ENCODE data around the gene FAM174B. TPM values are rescaled to one million over a fixed set of nuclear protein-coding genes. Genes with fewer than 3 reads are reported as not detected.
A peak's percentile ranks its signal among the peaks of the same experiment; 100 is the strongest.

FAM174B gene
- total RNA-seq (4.1 TPM), polyA plus RNA-seq (10 to 100 TPM in 3 of 4 donors, 1 to 10 TPM in 1; 8.4 to 15.1 (median 13.1) TPM)

DNA sequence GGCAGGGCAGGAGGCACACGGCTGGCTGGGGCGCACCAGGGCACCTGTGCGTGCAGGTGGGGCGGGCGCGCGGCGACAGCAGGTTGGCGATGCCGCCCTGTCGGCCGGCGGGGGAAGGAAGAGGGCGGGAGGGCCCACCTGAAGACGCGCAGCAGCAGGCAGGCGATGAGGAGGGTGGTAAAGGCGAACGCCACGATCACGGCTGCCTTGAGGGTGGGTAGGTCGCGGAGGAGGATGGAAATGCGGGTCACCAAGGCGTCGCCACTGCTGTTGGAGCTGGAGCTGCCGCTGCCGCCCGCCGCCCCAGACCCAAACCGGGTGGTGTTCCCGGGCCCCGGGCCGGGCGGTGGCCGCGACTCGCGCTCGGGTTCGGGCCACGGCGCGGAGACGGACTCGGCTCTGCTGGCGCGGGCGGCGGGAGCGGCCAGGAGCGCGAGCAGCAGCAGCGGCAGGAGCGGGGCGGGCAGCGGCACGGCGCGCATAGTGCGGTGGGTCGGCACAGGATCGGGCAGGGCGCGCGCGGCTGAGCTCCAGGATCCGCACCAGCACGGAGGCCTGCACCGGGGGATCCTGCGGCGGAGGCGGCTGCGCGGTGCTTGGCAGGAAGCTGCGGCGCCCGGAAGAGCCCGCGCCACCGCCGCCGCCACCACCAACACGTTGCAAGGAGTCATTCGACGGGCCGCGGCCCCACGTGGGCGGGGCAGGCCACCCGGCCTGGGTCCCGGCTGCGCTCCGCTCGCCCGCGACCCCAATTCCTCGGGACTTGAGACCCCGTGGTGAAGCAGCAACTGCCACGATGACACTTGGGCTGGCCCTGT is at the start of gene FAM174B:
TSS of gene FAM174B (minus strand) at position 598 of the 818 bp plus-strand sequence.
- Mint-ChIP-seq H3K27me3 (peaks cover 47% of the 10 kb centered on the region), H3K36me3 (no peaks in the 10 kb centered on the region), H3K4me1 (peaks cover 0 to 20% (median 5%) of the 10 kb centered on the region in 4 donors), H3K9me3 (peaks cover 0 to 3% (median 0%) of the 10 kb centered on the region in 7 donors), H3K27ac (no peak within 1 kb of the TSS), H3K4me3 (peak within 1 kb of the TSS; percentile 63 to 81 (median 77))
- H3K4me1 ChIP-seq (ENCODE audit: control insufficient read depth, insufficient read depth, low read length, poor library complexity, severe bottlenecking), result no peaks in the 10 kb centered on the region
- no peak within 1 kb of the TSS for H3K27ac ChIP-seq (ENCODE audit: insufficient read depth, low read length, poor library complexity, severe bottlenecking)
- DNase-seq (peak in 2 of 3 donors; percentile 18 to 66), ATAC-seq (ENCODE audit: low read depth in 2 of 2) (peak; percentile 57 to 74)
- H3K27me3 ChIP-seq (ENCODE audit: control insufficient read depth, insufficient read depth, low read length), result peaks cover 20% of the 10 kb centered on the region
- H3K36me3 ChIP-seq (ENCODE audit: control insufficient read depth, insufficient read depth, low read length), result no peaks in the 10 kb centered on the region
- peaks cover 0 to 3% of the 10 kb centered on the region in 2 experiments for H3K9me3 ChIP-seq (ENCODE audit: control insufficient read depth in 2 of 2, low read length in 2 of 2)
- H3K4me3 ChIP-seq (ENCODE audit: low read depth, low read length), result no peak within 1 kb of the TSS

DNA sequence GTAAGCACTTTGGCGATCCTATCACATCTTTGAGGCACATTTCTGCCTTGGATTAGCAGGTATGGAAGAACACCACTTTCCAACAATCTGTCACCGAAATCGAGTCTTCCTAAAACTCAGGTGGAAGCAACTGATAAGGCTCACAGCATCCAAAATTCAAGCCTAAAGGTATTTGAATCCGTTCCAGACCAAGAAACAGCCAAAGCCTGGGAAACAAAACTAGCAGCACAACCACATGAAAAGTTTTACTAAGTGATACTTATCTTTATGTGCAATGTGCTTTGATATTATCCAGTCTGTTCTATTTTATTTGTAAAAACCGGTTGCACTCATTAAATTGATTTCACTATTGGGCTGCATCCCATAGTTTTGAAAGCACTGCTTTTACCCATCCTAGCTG is 40.5 kb upstream of the FAM174B start:
- Histone ChIP-seq H3K36me3 (ENCODE audit: control insufficient read depth, insufficient read depth, low read length) (no peaks in the 10 kb centered on the region), H3K27me3 (ENCODE audit: control insufficient read depth, insufficient read depth, low read length) (peaks cover 4% of the 10 kb centered on the region), H3K9me3 (ENCODE audit: control insufficient read depth in 2 of 2, low read length in 2 of 2) (peaks cover 0 to 2% of the 10 kb centered on the region in 2 experiments), H3K27ac (ENCODE audit: insufficient read depth, low read length, poor library complexity, severe bottlenecking) (no peak overlapping the region), H3K4me1 (ENCODE audit: control insufficient read depth, insufficient read depth, low read length, poor library complexity, severe bottlenecking) (no peaks in the 10 kb centered on the region), H3K4me3 (ENCODE audit: low read depth, low read length) (no peak overlapping the region)
- H3K9me3 Mint-ChIP-seq, result peaks cover 0 to 9% (median 4%) of the 10 kb centered on the region in 7 donors
- H3K27me3 Mint-ChIP-seq, result peaks cover 20% of the 10 kb centered on the region
- H3K4me1 Mint-ChIP-seq, result peaks cover 0 to 3% (median 0%) of the 10 kb centered on the region in 4 donors
- no peak overlapping the region for H3K27ac Mint-ChIP-seq
- H3K36me3 Mint-ChIP-seq, result no peaks in the 10 kb centered on the region
- DNase-seq (no peak), ATAC-seq (ENCODE audit: low read depth in 2 of 2) (no peak)
- no peak overlapping the region for H3K4me3 Mint-ChIP-seq

DNA sequence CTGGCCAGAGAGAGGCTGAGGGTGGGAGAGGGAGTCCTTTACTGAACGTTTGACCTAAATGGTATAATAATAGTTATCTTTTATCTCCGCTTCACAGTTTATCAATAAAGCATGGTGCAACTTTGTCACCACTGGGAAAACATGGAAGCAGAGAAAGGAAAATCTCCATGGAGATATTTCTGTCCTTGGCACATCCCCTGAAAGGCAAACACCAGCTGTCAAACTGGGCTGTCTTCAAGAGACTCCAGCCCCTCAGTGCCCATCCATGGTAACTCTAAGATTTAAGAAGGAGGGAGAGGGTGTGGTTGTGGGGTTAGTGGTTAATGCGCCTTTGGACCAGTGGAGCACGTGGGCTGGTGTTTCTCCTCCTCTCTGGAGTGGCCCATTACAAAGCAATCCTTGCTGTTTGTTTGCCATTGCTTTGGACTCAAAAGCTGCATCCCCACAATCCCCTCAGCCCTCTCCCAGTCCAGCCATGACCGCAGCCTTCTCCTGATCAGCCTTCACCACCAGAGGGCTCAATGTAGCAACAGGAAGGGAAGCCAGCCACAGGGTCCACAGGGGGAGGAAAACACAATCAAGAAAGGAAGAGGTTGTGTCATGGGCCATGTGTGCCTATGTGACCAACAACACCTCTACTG is 38.2 kb upstream of the FAM174B start:
- H3K36me3 Mint-ChIP-seq, result peaks cover 9% of the 10 kb centered on the region
- H3K9me3 ChIP-seq (ENCODE audit: control insufficient read depth in 2 of 2, low read length in 2 of 2), result peaks cover 0 to 2% of the 10 kb centered on the region in 2 experiments
- H3K4me1 ChIP-seq (ENCODE audit: control insufficient read depth, insufficient read depth, low read length, poor library complexity, severe bottlenecking), result no peaks in the 10 kb centered on the region
- H3K4me1 Mint-ChIP-seq, result peaks cover 0 to 3% (median 0%) of the 10 kb centered on the region in 4 donors
- H3K4me3 Mint-ChIP-seq, result no peak overlapping the region
- no peaks in the 10 kb centered on the region for H3K36me3 ChIP-seq (ENCODE audit: control insufficient read depth, insufficient read depth, low read length)
- no peak overlapping the region for H3K27ac ChIP-seq (ENCODE audit: insufficient read depth, low read length, poor library complexity, severe bottlenecking)
- peaks cover 0 to 8% (median 3%) of the 10 kb centered on the region in 7 donors for H3K9me3 Mint-ChIP-seq
- ATAC-seq (ENCODE audit: low read depth in 2 of 2) (no peak), DNase-seq (no peak)
- H3K27me3 Mint-ChIP-seq, result peaks cover 26% of the 10 kb centered on the region
- peaks cover 4% of the 10 kb centered on the region for H3K27me3 ChIP-seq (ENCODE audit: control insufficient read depth, insufficient read depth, low read length)
- no peak overlapping the region for H3K27ac Mint-ChIP-seq
- H3K4me3 ChIP-seq (ENCODE audit: low read depth, low read length), result no peak overlapping the region

DNA sequence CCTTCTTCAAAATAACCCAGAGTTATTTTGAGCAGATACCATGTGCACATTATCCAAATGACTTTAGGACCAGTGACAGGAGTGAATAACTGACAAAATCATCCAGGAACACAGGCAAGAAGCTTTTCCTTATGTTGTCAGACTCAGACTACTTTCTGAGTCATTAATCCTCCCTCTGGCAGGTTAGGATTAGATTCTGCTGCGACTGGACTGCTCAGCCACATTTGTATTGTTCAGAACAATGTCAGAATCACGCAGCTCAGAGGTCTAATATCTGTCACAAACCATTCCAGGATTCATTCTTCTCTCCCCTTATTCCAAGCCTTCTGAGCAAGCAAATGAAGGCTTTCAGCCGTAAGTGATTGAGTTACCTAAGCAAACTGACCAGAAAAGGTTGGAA is 34.8 kb upstream of the FAM174B start:
- Histone ChIP-seq H3K9me3 (ENCODE audit: control insufficient read depth in 2 of 2, low read length in 2 of 2) (peaks cover 0 to 14% of the 10 kb centered on the region in 2 experiments), H3K27ac (ENCODE audit: insufficient read depth, low read length, poor library complexity, severe bottlenecking) (no peak overlapping the region), H3K4me3 (ENCODE audit: low read depth, low read length) (no peak overlapping the region), H3K4me1 (ENCODE audit: control insufficient read depth, insufficient read depth, low read length, poor library complexity, severe bottlenecking) (no peaks in the 10 kb centered on the region), H3K27me3 (ENCODE audit: control insufficient read depth, insufficient read depth, low read length) (no peaks in the 10 kb centered on the region), H3K36me3 (ENCODE audit: control insufficient read depth, insufficient read depth, low read length) (no peaks in the 10 kb centered on the region)
- no peak overlapping the region for H3K27ac Mint-ChIP-seq
- H3K4me1 Mint-ChIP-seq, result peaks cover 0 to 3% (median 0%) of the 10 kb centered on the region in 4 donors
- ATAC-seq (ENCODE audit: low read depth in 2 of 2) (no peak), DNase-seq (no peak)
- no peak overlapping the region for H3K4me3 Mint-ChIP-seq
- peaks cover 0 to 17% (median 3%) of the 10 kb centered on the region in 7 donors for H3K9me3 Mint-ChIP-seq
- peaks cover 31% of the 10 kb centered on the region for H3K27me3 Mint-ChIP-seq
- H3K36me3 Mint-ChIP-seq, result peaks cover 9% of the 10 kb centered on the region

DNA sequence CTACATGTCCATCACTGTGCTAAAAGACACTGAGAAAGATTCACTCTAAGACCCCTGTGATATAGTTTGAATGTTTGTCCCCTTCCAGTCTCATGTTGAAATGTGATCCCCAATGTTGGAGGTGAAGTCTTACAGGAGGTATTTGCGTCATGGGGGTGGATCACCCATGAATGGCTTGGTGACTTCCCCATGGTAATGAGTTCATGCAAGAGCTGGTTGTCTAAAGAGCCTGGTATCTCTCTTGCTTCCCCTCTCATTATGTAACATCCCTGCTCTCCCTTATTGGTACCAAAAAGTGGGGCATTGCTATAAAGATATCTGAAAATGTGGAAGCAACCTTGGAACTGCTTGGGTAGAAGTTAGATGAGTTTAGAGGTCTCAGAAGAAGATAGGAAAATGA is 32.2 kb upstream of the FAM174B start:
- Mint-ChIP-seq H3K4me1 (no peaks in the 10 kb centered on the region), H3K4me3 (no peak overlapping the region), H3K36me3 (peaks cover 9% of the 10 kb centered on the region), H3K27me3 (peaks cover 26% of the 10 kb centered on the region), H3K27ac (no peak overlapping the region), H3K9me3 (peaks cover 0 to 17% (median 1%) of the 10 kb centered on the region in 7 donors)
- DNase-seq, result no peak
- Histone ChIP-seq H3K4me3 (ENCODE audit: low read depth, low read length) (no peak overlapping the region), H3K27ac (ENCODE audit: insufficient read depth, low read length, poor library complexity, severe bottlenecking) (no peak overlapping the region), H3K9me3 (ENCODE audit: control insufficient read depth in 2 of 2, low read length in 2 of 2) (peaks cover 0 to 14% of the 10 kb centered on the region in 2 experiments), H3K27me3 (ENCODE audit: control insufficient read depth, insufficient read depth, low read length) (no peaks in the 10 kb centered on the region), H3K4me1 (ENCODE audit: control insufficient read depth, insufficient read depth, low read length, poor library complexity, severe bottlenecking) (no peaks in the 10 kb centered on the region), H3K36me3 (ENCODE audit: control insufficient read depth, insufficient read depth, low read length) (no peaks in the 10 kb centered on the region)
- no peak for ATAC-seq (ENCODE audit: low read depth in 2 of 2)

DNA sequence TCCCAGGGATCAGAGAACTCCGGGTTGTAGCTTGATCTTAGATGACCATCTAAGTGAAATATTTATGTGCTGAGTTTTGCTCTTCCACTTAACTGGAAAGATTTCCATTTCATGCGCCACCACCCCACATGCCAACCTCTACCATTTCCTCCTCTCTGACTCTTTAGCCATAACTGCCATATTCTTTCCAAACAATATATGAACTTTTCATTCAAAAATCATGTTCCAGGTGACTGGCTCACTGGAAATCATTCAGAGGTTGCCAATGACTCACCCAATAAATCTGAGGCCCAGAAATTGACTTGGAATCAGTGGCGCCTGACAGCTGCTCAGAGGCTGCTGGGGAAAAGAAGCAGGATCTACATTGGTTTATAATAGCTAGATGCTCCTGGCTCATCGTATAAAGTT is 31.6 kb upstream of the FAM174B start:
- ATAC-seq (ENCODE audit: low read depth in 2 of 2) (no peak), DNase-seq (no peak)
- Histone ChIP-seq H3K27me3 (ENCODE audit: control insufficient read depth, insufficient read depth, low read length) (no peaks in the 10 kb centered on the region), H3K36me3 (ENCODE audit: control insufficient read depth, insufficient read depth, low read length) (no peaks in the 10 kb centered on the region), H3K4me3 (ENCODE audit: low read depth, low read length) (no peak overlapping the region), H3K9me3 (ENCODE audit: control insufficient read depth in 2 of 2, low read length in 2 of 2) (peaks cover 0 to 14% of the 10 kb centered on the region in 2 experiments), H3K27ac (ENCODE audit: insufficient read depth, low read length, poor library complexity, severe bottlenecking) (no peak overlapping the region), H3K4me1 (ENCODE audit: control insufficient read depth, insufficient read depth, low read length, poor library complexity, severe bottlenecking) (no peaks in the 10 kb centered on the region)
- peaks cover 9% of the 10 kb centered on the region for H3K36me3 Mint-ChIP-seq
- H3K9me3 Mint-ChIP-seq, result peaks cover 0 to 17% (median 1%) of the 10 kb centered on the region in 7 donors
- no peaks in the 10 kb centered on the region for H3K4me1 Mint-ChIP-seq
- H3K27me3 Mint-ChIP-seq, result peaks cover 26% of the 10 kb centered on the region
- H3K27ac Mint-ChIP-seq, result no peak overlapping the region
- H3K4me3 Mint-ChIP-seq, result no peak overlapping the region

DNA sequence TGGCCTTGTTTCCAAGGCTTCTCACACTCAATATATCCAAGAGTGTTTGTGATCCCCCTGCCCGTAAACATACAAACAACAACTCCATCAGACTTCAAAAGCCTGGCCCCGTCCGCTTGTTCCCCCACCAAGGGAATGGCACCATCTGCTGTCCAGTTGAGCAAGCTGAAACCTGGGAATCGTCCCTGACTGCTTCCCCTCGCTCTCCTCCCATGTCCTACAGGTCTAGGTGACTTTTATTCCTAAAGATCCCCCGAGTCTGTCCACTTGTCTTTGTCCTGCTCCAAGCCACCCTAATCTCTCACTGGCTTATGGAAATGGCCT is 27.9 kb upstream of the FAM174B start:
- no peak for DNase-seq
- no peak overlapping the region for H3K4me3 Mint-ChIP-seq

More for the DNA sequence above, 27.9 kb upstream of the FAM174B start:
- ATAC-seq (ENCODE audit: low read depth in 2 of 2), result no peak
- H3K4me1 ChIP-seq (ENCODE audit: control insufficient read depth, insufficient read depth, low read length, poor library complexity, severe bottlenecking), result no peaks in the 10 kb centered on the region
- no peak overlapping the region for H3K27ac ChIP-seq (ENCODE audit: insufficient read depth, low read length, poor library complexity, severe bottlenecking)
- Mint-ChIP-seq H3K4me1 (no peaks in the 10 kb centered on the region), H3K36me3 (no peaks in the 10 kb centered on the region), H3K27me3 (peaks cover 14% of the 10 kb centered on the region), H3K9me3 (peaks cover 0 to 9% (median 0%) of the 10 kb centered on the region in 7 donors), H3K27ac (peak overlapping the region in 1 of 3 donors; percentile 61)
- peaks cover 3% of the 10 kb centered on the region for H3K27me3 ChIP-seq (ENCODE audit: control insufficient read depth, insufficient read depth, low read length)
- no peaks in the 10 kb centered on the region for H3K36me3 ChIP-seq (ENCODE audit: control insufficient read depth, insufficient read depth, low read length)
- H3K9me3 ChIP-seq (ENCODE audit: control insufficient read depth in 2 of 2, low read length in 2 of 2), result peaks cover 0 to 9% of the 10 kb centered on the region in 2 experiments
- no peak overlapping the region for H3K4me3 ChIP-seq (ENCODE audit: low read depth, low read length)

All from CD4-positive, CD25-positive, alpha-beta regulatory T cell (primary cell).